ENCODE measurements around the gene TEAD1.

DNA sequence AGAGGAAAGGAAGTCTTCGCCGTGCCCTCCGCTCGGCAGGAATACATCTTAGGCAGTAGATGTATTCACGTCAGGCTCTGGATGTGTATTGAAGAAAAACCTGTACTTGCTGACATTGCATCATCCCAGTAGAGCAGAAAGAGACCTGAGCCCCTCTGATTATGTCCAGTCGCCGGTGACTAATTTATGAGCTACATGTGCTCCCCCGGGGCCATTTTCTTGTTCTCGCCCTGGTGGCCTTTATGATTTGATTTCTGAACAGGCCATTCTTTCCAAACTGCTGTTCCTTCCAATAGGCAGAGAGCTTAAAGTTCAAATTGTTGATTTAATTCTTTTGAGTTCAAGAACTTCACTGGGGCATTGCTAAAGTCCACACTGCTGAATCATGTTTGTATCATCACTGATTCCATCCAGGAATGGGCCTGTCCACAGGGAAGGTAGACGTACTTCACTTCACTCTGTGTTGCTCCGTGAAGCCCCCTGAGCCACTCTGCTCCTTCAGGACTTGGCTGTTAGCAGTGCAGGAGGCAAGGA is 197.6 kb downstream of the TEAD1 start:
- TF ChIP-seq, protein P1, sequence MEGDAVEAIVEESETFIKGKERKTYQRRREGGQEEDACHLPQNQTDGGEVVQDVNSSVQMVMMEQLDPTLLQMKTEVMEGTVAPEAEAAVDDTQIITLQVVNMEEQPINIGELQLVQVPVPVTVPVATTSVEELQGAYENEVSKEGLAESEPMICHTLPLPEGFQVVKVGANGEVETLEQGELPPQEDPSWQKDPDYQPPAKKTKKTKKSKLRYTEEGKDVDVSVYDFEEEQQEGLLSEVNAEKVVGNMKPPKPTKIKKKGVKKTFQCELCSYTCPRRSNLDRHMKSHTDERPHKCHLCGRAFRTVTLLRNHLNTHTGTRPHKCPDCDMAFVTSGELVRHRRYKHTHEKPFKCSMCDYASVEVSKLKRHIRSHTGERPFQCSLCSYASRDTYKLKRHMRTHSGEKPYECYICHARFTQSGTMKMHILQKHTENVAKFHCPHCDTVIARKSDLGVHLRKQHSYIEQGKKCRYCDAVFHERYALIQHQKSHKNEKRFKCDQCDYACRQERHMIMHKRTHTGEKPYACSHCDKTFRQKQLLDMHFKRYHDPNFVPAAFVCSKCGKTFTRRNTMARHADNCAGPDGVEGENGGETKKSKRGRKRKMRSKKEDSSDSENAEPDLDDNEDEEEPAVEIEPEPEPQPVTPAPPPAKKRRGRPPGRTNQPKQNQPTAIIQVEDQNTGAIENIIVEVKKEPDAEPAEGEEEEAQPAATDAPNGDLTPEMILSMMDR (IDR thresholded peaks at IDR 0.05; ENCODE audit: extremely low read depth in 1 of 2, insufficient read depth in 1 of 2, low read depth in 1 of 2, low read length in 2 of 2) = no peak
- no peak for TF ChIP-seq GATA2 (IDR thresholded peaks at IDR 0.05; ENCODE audit: insufficient read depth, insufficient read length, low read depth, low read length)
- TF ChIP-seq POLR2AphosphoS5 (IDR thresholded peaks at IDR 0.05; ENCODE audit: insufficient read depth, low read depth, low read length) = no peak
- TF ChIP-seq, protein P2, sequence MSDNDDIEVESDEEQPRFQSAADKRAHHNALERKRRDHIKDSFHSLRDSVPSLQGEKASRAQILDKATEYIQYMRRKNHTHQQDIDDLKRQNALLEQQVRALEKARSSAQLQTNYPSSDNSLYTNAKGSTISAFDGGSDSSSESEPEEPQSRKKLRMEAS (IDR thresholded peaks at IDR 0.05; ENCODE audit: insufficient read depth, insufficient read length) = no peak
- TF ChIP-seq EZH2 (IDR thresholded peaks at IDR 0.05; ENCODE audit: borderline replicate concordance, low read depth, low read length, severe bottlenecking) = no peak
- no peak for TF ChIP-seq POLR2A (IDR thresholded peaks at IDR 0.05; ENCODE audit: low read depth, low read length)
- TF ChIP-seq JUN (IDR thresholded peaks at IDR 0.05; ENCODE audit: borderline replicate concordance, insufficient read depth, insufficient read length, low read depth) = no peak
- no peak for TF ChIP-seq MYC (IDR thresholded peaks at IDR 0.05; ENCODE audit: low read depth, low read length)
